CD4-positive, CD25-positive, alpha-beta regulatory T cell (primary cell): ENCODE data around the gene DMRTB1. TPM values are rescaled to one million over a fixed set of nuclear protein-coding genes. Genes with fewer than 3 reads are reported as not detected.

Source experiments
- ATAC-seq, 2 donors: fragments of 150-1000 bp; cut with Tn5 transposase; one replicate each; pipeline ENCODE4 v1.10.0; 2021; ENCODE audit warnings: low read depth in 2 of 2, moderate number of reproducible peaks in 2 of 2, moderate library complexity in 1 of 2
- DNase-seq, 3 donors: peaks; one replicate each; pipeline versions ENCODE4 v3.0.0 to v3.0.0-alpha.2; 2012 to 2022; ENCODE audit warnings: mixed read lengths in 1 of 3
- H3K27ac ChIP-seq: one replicate; pipeline ENCODE4 v1.7.0; 2013; ENCODE audit warnings: mild to moderate bottlenecking, low read length; ENCODE audit not compliant: insufficient read depth, poor library complexity, severe bottlenecking
- H3K27me3 ChIP-seq: one replicate; pipeline ENCODE4 v1.7.0; 2013; ENCODE audit warnings: low read length; ENCODE audit not compliant: control insufficient read depth, insufficient read depth
- H3K36me3 ChIP-seq: one replicate; pipeline ENCODE4 v1.7.0; 2013; ENCODE audit warnings: mild to moderate bottlenecking, low read length, moderate library complexity; ENCODE audit not compliant: control insufficient read depth, insufficient read depth
- H3K4me1 ChIP-seq: 2 replicates; pipeline ENCODE4 v1.7.0; 2013; ENCODE audit warnings: mild to moderate bottlenecking, low read length; ENCODE audit not compliant: insufficient read depth, control insufficient read depth, poor library complexity, severe bottlenecking
- H3K4me3 ChIP-seq: one replicate; pipeline ENCODE4 v1.7.0; 2013; ENCODE audit warnings: low read depth, mild to moderate bottlenecking, low read length, moderate library complexity
- H3K9me3 ChIP-seq, 2 experiments: 1 replicate in 1 of 2; 2 replicates in 1 of 2; pipeline ENCODE4 v1.7.0; 2013; ENCODE audit warnings: low read length in 2 of 2, mild to moderate bottlenecking in 1 of 2, moderate library complexity in 1 of 2; ENCODE audit not compliant: control insufficient read depth in 2 of 2
- H3K27ac Mint-ChIP-seq, 3 donors: one replicate each; pipeline ENCODE4 v1.8.0; 2020 to 2022; ENCODE audit warnings: mild to moderate bottlenecking in 3 of 3, mixed read lengths in 3 of 3, moderate library complexity in 2 of 3
- H3K27me3 Mint-ChIP-seq: one replicate; pipeline ENCODE4 v1.8.0; 2022; ENCODE audit warnings: mild to moderate bottlenecking, mixed read lengths
- H3K36me3 Mint-ChIP-seq: one replicate; pipeline ENCODE4 v1.8.0; 2020; ENCODE audit warnings: mixed read lengths
- H3K4me1 Mint-ChIP-seq, 4 donors: one replicate each; pipeline ENCODE4 v1.8.0; 2020 to 2022; ENCODE audit warnings: mixed read lengths in 4 of 4, mild to moderate bottlenecking in 1 of 4
- H3K4me3 Mint-ChIP-seq, 4 donors: one replicate each; pipeline ENCODE4 v1.8.0; 2020 to 2022; ENCODE audit warnings: mild to moderate bottlenecking in 4 of 4, mixed read lengths in 4 of 4, moderate library complexity in 3 of 4
- H3K9me3 Mint-ChIP-seq, 7 donors: one replicate each; pipeline ENCODE4 v1.8.0; 2020 to 2022; ENCODE audit warnings: mixed read lengths in 7 of 7, mild to moderate bottlenecking in 3 of 7, moderate library complexity in 2 of 7
- polyA plus RNA-seq, 4 donors: library from polyadenylated mRNA; unstranded; fragments of 300-500 nt; fragmentation: Illumina TruSeq; gene quantifications; one replicate each; pipeline ENCODE4 v1.2.3, GENCODE V29; 2021
- total RNA-seq: library from RNA; stranded (reverse); gene quantifications from one replicate; pipeline ENCODE4 v1.2.3, GENCODE V29; 2022

DMRTB1 gene
- total and polyA plus RNA-seq, 5 donors from 2014 or later, result not detected

GRCh38 chr1:53468374-53468773 is 9.2 kb downstream of the DMRTB1 start:
- Histone ChIP-seq H3K4me1 (no peaks in the 10 kb centered on the region), H3K27ac (no peak overlapping the region), H3K27me3 (no peaks in the 10 kb centered on the region), H3K9me3 (no peaks in the 10 kb centered on the region), H3K36me3 (no peaks in the 10 kb centered on the region), H3K4me3 (no peak overlapping the region)
- H3K27me3 Mint-ChIP-seq, result no peaks in the 10 kb centered on the region
- no peaks in the 10 kb centered on the region for H3K9me3 Mint-ChIP-seq
- H3K36me3 Mint-ChIP-seq, result no peaks in the 10 kb centered on the region
- ATAC-seq, result no peak
- no peak overlapping the region for H3K27ac Mint-ChIP-seq
- no peak overlapping the region for H3K4me3 Mint-ChIP-seq
- no peak for DNase-seq
- no peaks in the 10 kb centered on the region for H3K4me1 Mint-ChIP-seq

- no peaks in the 10 kb centered on the region for H3K9me3 Mint-ChIP-seq
- no peak overlapping the region for H3K27ac ChIP-seq
- no peak overlapping the region for H3K4me3 Mint-ChIP-seq
- H3K27ac Mint-ChIP-seq, result no peak overlapping the region
- DNase-seq (no peak), ATAC-seq (no peak)
- no peaks in the 10 kb centered on the region for H3K4me1 Mint-ChIP-seq
- H3K4me3 ChIP-seq, result no peak overlapping the region
- H3K9me3 ChIP-seq, result no peaks in the 10 kb centered on the region
- H3K27me3 ChIP-seq, result no peaks in the 10 kb centered on the region
- no peaks in the 10 kb centered on the region for H3K36me3 ChIP-seq
- no peaks in the 10 kb centered on the region for H3K4me1 ChIP-seq
- H3K36me3 Mint-ChIP-seq, result no peaks in the 10 kb centered on the region
- H3K27me3 Mint-ChIP-seq, result no peaks in the 10 kb centered on the region
Measured at GRCh38 chr1:53469373-53469772, 10.2 kb downstream of the DMRTB1 start.

- DNase-seq, result no peak
- ATAC-seq, result no peak
- no peaks in the 10 kb centered on the region for H3K27me3 Mint-ChIP-seq
- H3K36me3 Mint-ChIP-seq, result no peaks in the 10 kb centered on the region
- Histone ChIP-seq H3K36me3 (no peaks in the 10 kb centered on the region), H3K4me1 (no peaks in the 10 kb centered on the region), H3K27ac (no peak overlapping the region), H3K27me3 (no peaks in the 10 kb centered on the region), H3K9me3 (no peaks in the 10 kb centered on the region), H3K4me3 (no peak overlapping the region)
- H3K4me1 Mint-ChIP-seq, result no peaks in the 10 kb centered on the region
- H3K4me3 Mint-ChIP-seq, result no peak overlapping the region
- H3K27ac Mint-ChIP-seq, result no peak overlapping the region
- no peaks in the 10 kb centered on the region for H3K9me3 Mint-ChIP-seq
Measured at GRCh38 chr1:53470155-53470554, 11.0 kb downstream of the DMRTB1 start.

- no peaks in the 10 kb centered on the region for H3K4me1 ChIP-seq
- no peaks in the 10 kb centered on the region for H3K9me3 Mint-ChIP-seq
- no peaks in the 10 kb centered on the region for H3K36me3 ChIP-seq
Measured at GRCh38 chr1:53470584-53470983, 11.4 kb downstream of the DMRTB1 start.

GRCh38 chr1:53471000-53471399 is 11.8 kb downstream of the DMRTB1 start:
- Mint-ChIP-seq H3K4me3 (no peak overlapping the region), H3K4me1 (no peaks in the 10 kb centered on the region), H3K27me3 (no peaks in the 10 kb centered on the region), H3K36me3 (no peaks in the 10 kb centered on the region), H3K9me3 (peaks cover 0 to under 1% (median 0%) of the 10 kb centered on the region in 7 donors), H3K27ac (no peak overlapping the region)
- no peaks in the 10 kb centered on the region for H3K9me3 ChIP-seq
- no peak overlapping the region for H3K27ac ChIP-seq
- no peaks in the 10 kb centered on the region for H3K27me3 ChIP-seq
- ATAC-seq (no peak), DNase-seq (no peak)
- H3K36me3 ChIP-seq, result no peaks in the 10 kb centered on the region
- H3K4me1 ChIP-seq, result no peaks in the 10 kb centered on the region
- no peak overlapping the region for H3K4me3 ChIP-seq

More at GRCh38 chr1:53470584-53470983, 11.4 kb downstream of the DMRTB1 start:
- DNase-seq (no peak), ATAC-seq (no peak)
- H3K4me1 Mint-ChIP-seq, result no peaks in the 10 kb centered on the region
- no peak overlapping the region for H3K27ac Mint-ChIP-seq
- no peaks in the 10 kb centered on the region for H3K36me3 Mint-ChIP-seq
- no peak overlapping the region for H3K27ac ChIP-seq
- no peaks in the 10 kb centered on the region for H3K27me3 ChIP-seq
- no peak overlapping the region for H3K4me3 Mint-ChIP-seq
- H3K4me3 ChIP-seq, result no peak overlapping the region
- H3K9me3 ChIP-seq, result no peaks in the 10 kb centered on the region
- H3K27me3 Mint-ChIP-seq, result no peaks in the 10 kb centered on the region

- no peak overlapping the region for H3K27ac Mint-ChIP-seq
- Histone ChIP-seq H3K9me3 (no peaks in the 10 kb centered on the region), H3K4me3 (no peak overlapping the region), H3K4me1 (no peaks in the 10 kb centered on the region), H3K27ac (no peak overlapping the region), H3K27me3 (no peaks in the 10 kb centered on the region), H3K36me3 (no peaks in the 10 kb centered on the region)
- no peaks in the 10 kb centered on the region for H3K4me1 Mint-ChIP-seq
- H3K9me3 Mint-ChIP-seq, result peaks cover 0 to 4% (median 0%) of the 10 kb centered on the region in 7 donors
- DNase-seq (peak in 1 of 3 donors; percentile 20), ATAC-seq (no peak)
- no peaks in the 10 kb centered on the region for H3K27me3 Mint-ChIP-seq
- H3K36me3 Mint-ChIP-seq, result no peaks in the 10 kb centered on the region
- H3K4me3 Mint-ChIP-seq, result no peak overlapping the region
Measured at GRCh38 chr1:53473463-53473862, 14.3 kb downstream of the DMRTB1 start.

GRCh38 chr1:53475664-53476063 is 16.5 kb downstream of the DMRTB1 start:
- H3K27me3 Mint-ChIP-seq, result no peaks in the 10 kb centered on the region

GRCh38 chr1:53476579-53476978 is 17.4 kb downstream of the DMRTB1 start:
- Mint-ChIP-seq H3K4me3 (no peak overlapping the region), H3K27ac (no peak overlapping the region), H3K36me3 (no peaks in the 10 kb centered on the region), H3K4me1 (no peaks in the 10 kb centered on the region), H3K9me3 (peaks cover 0 to 6% (median 0%) of the 10 kb centered on the region in 7 donors), H3K27me3 (no peaks in the 10 kb centered on the region)
- Histone ChIP-seq H3K4me1 (no peaks in the 10 kb centered on the region), H3K4me3 (no peak overlapping the region), H3K27ac (no peak overlapping the region), H3K9me3 (no peaks in the 10 kb centered on the region), H3K27me3 (no peaks in the 10 kb centered on the region), H3K36me3 (no peaks in the 10 kb centered on the region)
- ATAC-seq (no peak), DNase-seq (no peak)

More at GRCh38 chr1:53475664-53476063, 16.5 kb downstream of the DMRTB1 start:
- Mint-ChIP-seq H3K4me1 (no peaks in the 10 kb centered on the region), H3K4me3 (no peak overlapping the region), H3K27ac (no peak overlapping the region), H3K9me3 (peaks cover 0 to 6% (median 0%) of the 10 kb centered on the region in 7 donors), H3K36me3 (no peaks in the 10 kb centered on the region)
- ATAC-seq (no peak), DNase-seq (no peak)
- no peaks in the 10 kb centered on the region for H3K36me3 ChIP-seq
- no peaks in the 10 kb centered on the region for H3K4me1 ChIP-seq
- no peak overlapping the region for H3K4me3 ChIP-seq
- no peaks in the 10 kb centered on the region for H3K9me3 ChIP-seq
- no peak overlapping the region for H3K27ac ChIP-seq
- H3K27me3 ChIP-seq, result no peaks in the 10 kb centered on the region
